ENCODE data around the gene ATP10A.

The ATP10A gene

GRCh38 chr15:25741256-25741580 lies 121.9 kb downstream of the ATP10A start:
- H3K27ac ChIP-seq, result no peak overlapping the region

GRCh38 chr15:25740383-25741255 lies 122.5 kb downstream of the ATP10A start:
- TF ChIP-seq ZFX (IDR thresholded peaks at IDR 0.05), result no peak
- TF ChIP-seq, protein P1, sequence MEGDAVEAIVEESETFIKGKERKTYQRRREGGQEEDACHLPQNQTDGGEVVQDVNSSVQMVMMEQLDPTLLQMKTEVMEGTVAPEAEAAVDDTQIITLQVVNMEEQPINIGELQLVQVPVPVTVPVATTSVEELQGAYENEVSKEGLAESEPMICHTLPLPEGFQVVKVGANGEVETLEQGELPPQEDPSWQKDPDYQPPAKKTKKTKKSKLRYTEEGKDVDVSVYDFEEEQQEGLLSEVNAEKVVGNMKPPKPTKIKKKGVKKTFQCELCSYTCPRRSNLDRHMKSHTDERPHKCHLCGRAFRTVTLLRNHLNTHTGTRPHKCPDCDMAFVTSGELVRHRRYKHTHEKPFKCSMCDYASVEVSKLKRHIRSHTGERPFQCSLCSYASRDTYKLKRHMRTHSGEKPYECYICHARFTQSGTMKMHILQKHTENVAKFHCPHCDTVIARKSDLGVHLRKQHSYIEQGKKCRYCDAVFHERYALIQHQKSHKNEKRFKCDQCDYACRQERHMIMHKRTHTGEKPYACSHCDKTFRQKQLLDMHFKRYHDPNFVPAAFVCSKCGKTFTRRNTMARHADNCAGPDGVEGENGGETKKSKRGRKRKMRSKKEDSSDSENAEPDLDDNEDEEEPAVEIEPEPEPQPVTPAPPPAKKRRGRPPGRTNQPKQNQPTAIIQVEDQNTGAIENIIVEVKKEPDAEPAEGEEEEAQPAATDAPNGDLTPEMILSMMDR (conservative IDR thresholded peaks at IDR 0.05), result no peak
- no peak overlapping the region for H3K27ac ChIP-seq

More at GRCh38 chr15:25741256-25741580, 121.9 kb downstream of the ATP10A start:
- TF ChIP-seq, protein P1 (conservative IDR thresholded peaks at IDR 0.05), result no peak
- TF ChIP-seq ZFX (IDR thresholded peaks at IDR 0.05), result no peak

GRCh38 chr15:25739687-25740121 lies 123.4 kb downstream of the ATP10A start:
- no peak overlapping the region for H3K27ac ChIP-seq
- no peak for TF ChIP-seq ZFX (IDR thresholded peaks at IDR 0.05)
- TF ChIP-seq, protein P1 (conservative IDR thresholded peaks at IDR 0.05), result peak; percentile 33; the same call in 1 of the 2 replicates

DNA sequence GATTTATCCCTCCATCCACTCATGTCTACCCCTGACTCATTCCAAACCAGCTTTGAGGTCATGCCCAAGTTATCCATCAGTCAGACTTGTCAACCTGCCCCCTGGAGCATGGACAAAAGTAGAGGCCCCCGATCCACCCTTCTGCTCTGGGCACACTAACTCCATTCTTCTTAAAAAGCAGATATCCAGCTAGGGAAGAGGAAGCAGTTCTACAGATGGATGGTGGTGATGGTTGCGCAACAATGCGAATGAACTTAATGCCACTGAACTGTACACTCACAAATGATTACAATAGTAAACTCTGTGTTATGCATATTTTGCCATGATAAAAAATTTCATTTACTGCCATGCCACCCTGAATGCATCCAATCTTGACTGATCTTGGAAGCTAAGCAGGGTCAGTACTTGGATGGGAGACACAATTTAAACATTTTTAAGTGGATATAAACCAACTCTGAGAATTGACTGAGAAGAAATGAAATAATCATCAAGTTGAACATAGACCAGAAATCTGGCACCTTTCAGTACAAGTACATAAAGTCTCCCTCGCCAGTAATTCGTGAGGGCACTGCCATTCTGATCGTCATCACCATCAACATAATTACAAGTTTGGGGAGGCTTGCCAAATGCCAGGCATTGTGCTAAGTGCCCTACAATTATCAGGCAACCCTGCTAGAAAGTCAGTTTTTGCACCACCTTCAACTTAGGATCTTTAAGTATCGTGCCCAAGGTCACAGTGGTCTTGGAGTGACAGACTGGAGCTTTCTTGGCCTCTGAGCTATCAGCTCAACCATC lies 124.8 kb downstream of the ATP10A start:
- no peak overlapping the region for H3K27ac ChIP-seq
- TF ChIP-seq, protein P1 (conservative IDR thresholded peaks at IDR 0.05), result no peak
- no peak for TF ChIP-seq ZFX (IDR thresholded peaks at IDR 0.05)

DNA sequence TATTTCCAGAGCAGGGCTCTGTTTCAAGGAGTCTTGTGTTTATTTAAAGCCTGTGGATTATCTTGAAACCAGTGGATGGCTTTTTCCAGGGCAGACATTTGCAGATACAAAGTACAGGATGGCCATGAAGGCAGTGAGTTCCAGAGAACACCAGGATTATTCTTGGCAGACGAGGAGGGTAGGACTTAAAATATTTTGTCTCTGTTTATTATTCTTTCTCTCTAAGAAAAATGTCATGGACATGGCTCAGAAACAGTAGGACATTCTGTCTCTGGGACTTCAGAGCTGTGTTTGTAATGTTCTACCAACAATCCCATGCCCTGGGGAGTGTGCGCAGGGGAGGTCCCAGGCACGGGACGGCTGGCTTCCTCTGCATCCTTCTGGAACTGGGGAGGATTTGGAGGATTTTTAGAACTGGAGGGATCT lies 125.9 kb downstream of the ATP10A start:
- H3K27ac ChIP-seq, result no peak overlapping the region
- no peak for TF ChIP-seq ZFX (IDR thresholded peaks at IDR 0.05)
- TF ChIP-seq, protein P1 (conservative IDR thresholded peaks at IDR 0.05), result no peak

GRCh38 chr15:25736461-25736860 lies 126.7 kb downstream of the ATP10A start:
- TF ChIP-seq ZFX (IDR thresholded peaks at IDR 0.05), result no peak
- TF ChIP-seq, protein P1 (conservative IDR thresholded peaks at IDR 0.05), result no peak
- no peak overlapping the region for H3K27ac ChIP-seq
